Measurements from ENCODE around the gene AATF.

DNA sequence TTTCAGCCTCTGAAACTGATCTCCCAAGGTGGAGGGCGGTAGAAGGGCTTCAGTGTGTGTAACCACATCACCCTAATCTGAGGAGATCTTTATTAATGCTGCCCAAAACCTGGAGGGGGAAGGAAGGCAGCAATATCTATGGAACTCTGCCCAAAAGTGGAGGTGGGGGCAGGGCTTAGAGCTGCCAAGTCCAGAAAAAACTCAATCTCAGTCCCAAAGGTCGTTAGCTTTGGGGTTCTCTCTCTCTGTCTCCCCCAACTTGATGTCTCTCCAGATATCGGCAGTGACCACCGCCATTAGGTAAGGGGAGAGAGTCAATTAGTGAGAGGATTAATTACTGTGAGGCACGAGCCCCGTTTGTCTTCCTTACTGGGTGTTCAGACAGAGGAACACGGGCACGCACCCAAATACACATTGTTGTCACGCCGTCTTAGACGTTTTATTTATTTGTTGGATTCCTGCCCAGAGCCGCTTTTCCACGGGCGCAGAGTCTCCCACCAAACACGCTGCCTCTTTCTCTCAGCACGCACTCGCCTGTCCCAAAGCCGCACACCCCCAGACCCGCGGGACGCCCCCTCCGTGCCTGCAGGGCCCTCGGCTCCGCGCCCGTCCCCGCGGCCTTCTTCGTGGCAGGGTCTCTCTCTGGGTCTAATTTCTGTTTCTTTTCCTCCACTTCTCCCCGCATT lies 16.9 kb upstream of the AATF start:
- TF ChIP-seq, protein P1, sequence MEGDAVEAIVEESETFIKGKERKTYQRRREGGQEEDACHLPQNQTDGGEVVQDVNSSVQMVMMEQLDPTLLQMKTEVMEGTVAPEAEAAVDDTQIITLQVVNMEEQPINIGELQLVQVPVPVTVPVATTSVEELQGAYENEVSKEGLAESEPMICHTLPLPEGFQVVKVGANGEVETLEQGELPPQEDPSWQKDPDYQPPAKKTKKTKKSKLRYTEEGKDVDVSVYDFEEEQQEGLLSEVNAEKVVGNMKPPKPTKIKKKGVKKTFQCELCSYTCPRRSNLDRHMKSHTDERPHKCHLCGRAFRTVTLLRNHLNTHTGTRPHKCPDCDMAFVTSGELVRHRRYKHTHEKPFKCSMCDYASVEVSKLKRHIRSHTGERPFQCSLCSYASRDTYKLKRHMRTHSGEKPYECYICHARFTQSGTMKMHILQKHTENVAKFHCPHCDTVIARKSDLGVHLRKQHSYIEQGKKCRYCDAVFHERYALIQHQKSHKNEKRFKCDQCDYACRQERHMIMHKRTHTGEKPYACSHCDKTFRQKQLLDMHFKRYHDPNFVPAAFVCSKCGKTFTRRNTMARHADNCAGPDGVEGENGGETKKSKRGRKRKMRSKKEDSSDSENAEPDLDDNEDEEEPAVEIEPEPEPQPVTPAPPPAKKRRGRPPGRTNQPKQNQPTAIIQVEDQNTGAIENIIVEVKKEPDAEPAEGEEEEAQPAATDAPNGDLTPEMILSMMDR (IDR thresholded peaks at IDR 0.05; ENCODE audit: low read length): no peak
- no peak for TF ChIP-seq EZH2 (IDR thresholded peaks at IDR 0.05; ENCODE audit: borderline replicate concordance, low read length)
